Neuron (in vitro differentiated cells): ENCODE data around the gene VGLL4.

Experiments
- H2AFZ ChIP-seq: one replicate; pipeline ENCODE4 v1.6.1; 2013; ENCODE audit warnings: low read depth, mild to moderate bottlenecking, inconsistent platforms, low read length, moderate library complexity
- H3K27me3 ChIP-seq: one replicate; pipeline ENCODE4 v1.6.1; 2013; ENCODE audit warnings: low read length; ENCODE audit not compliant: insufficient read depth
- H3K36me3 ChIP-seq: one replicate; pipeline ENCODE4 v1.6.1; 2013; ENCODE audit warnings: low read length; ENCODE audit not compliant: insufficient read depth
- H3K4me1 ChIP-seq: one replicate; pipeline ENCODE4 v1.6.1; 2013; ENCODE audit warnings: low read length; ENCODE audit not compliant: insufficient read depth
- H3K4me3 ChIP-seq: 2 replicates; pipeline ENCODE4 v1.5.1; 2013; ENCODE audit warnings: mild to moderate bottlenecking, low read length, moderate library complexity
- H3K9me3 ChIP-seq: one replicate; pipeline ENCODE4 v1.6.1; 2013; ENCODE audit warnings: low read length

Gene VGLL4

GRCh38 chr3:11546657-11547302 lies 96.9 kb downstream of the VGLL4 start:
- H3K36me3 ChIP-seq = no peaks in the 10 kb centered on the region
- H3K9me3 ChIP-seq = no peaks in the 10 kb centered on the region
- no peaks in the 10 kb centered on the region for H3K4me1 ChIP-seq
- H2AFZ ChIP-seq = no peak overlapping the region
- H3K27me3 ChIP-seq = no peaks in the 10 kb centered on the region
- H3K4me3 ChIP-seq = no peak overlapping the region

DNA sequence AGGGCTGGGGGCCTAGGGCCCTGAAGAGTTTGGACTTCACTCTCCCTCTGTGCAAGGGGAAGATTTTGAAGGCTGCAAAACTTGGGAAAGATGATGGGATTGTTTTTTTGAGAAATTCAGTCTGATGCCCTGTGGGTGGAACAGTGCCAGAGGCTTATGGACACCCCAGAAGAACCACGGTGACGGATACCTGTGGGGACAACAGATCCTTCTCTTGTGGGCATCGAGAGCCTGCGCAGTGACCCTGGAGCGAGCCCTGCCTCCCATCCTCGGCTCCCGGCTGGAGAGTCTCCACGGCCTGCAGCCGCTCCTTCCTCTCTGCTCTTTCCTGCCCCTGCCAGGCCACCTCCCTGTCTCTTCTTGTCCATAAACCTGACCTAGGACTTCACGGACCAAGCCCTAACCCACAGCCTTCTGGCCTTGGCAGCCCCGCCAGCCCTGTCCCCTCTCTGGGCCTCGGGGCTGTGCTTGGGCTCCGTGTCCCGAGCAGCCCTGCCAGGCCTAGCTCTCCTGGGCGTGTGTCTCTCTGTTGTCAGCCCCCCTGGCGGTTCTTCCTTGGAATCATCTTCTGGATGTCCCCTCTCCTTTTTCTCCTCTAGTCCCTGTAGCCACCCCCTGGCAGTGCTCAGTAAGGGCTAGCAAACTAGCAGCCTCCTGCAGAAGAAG lies 98.4 kb downstream of the VGLL4 start:
- no peak overlapping the region for H3K4me3 ChIP-seq
- no peaks in the 10 kb centered on the region for H3K9me3 ChIP-seq
- no peak overlapping the region for H2AFZ ChIP-seq
- no peaks in the 10 kb centered on the region for H3K36me3 ChIP-seq
- no peaks in the 10 kb centered on the region for H3K27me3 ChIP-seq
- H3K4me1 ChIP-seq = no peaks in the 10 kb centered on the region

- Histone ChIP-seq H3K4me1 (no peaks in the 10 kb centered on the region), H3K27me3 (no peaks in the 10 kb centered on the region), H3K4me3 (no peak overlapping the region), H2AFZ (no peak overlapping the region), H3K9me3 (no peaks in the 10 kb centered on the region), H3K36me3 (no peaks in the 10 kb centered on the region)
These were observed 99.1 kb downstream of the VGLL4 start for GRCh38 chr3:11544412-11545181.

GRCh38 chr3:11543948-11544387 lies 99.7 kb downstream of the VGLL4 start:
- no peaks in the 10 kb centered on the region for H3K27me3 ChIP-seq
- no peak overlapping the region for H3K4me3 ChIP-seq
- no peaks in the 10 kb centered on the region for H3K9me3 ChIP-seq
- H3K36me3 ChIP-seq = no peaks in the 10 kb centered on the region
- no peaks in the 10 kb centered on the region for H3K4me1 ChIP-seq
- H2AFZ ChIP-seq = no peak overlapping the region

DNA sequence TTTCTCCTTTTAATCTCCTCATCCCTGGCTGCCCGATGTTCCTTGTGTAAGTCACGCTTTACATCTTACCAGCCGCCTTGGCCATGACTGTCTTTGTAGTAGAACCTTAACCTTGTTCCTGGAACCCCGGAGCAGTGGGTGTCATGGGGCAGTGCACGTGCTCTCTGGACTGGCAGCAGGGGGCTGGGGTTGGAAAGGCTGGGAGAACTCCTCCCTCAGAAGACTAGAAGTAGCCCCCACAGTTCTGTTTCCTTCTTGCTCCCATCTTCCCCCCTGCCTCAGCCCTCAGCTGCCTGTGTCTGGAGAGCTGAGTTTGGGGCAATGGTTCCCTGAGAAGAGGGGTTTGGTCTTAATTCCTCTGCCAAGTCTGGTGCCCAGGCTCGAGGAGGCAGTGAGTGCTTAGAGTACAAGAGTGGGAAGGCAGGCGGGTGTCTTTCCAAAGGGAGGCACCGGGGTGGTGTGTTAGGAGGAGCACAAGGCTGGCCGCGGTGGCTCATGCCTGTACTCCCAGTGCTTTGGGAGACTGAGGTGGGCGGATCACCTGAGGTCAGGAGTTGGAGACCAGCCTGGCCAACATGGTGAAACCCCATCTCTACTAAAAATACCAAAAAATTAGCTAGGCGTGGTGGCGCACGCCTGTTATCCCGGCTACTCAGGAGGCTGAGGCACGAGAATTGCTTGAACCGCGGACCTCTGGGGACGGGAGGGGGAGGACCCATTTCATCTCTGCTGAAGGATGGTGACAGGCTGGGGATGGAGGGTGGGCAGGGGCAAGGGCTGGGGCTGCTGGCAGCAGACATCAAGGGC lies 100.4 kb downstream of the VGLL4 start:
- no peaks in the 10 kb centered on the region for H3K9me3 ChIP-seq
- no peak overlapping the region for H3K4me3 ChIP-seq
- no peak overlapping the region for H2AFZ ChIP-seq
- no peaks in the 10 kb centered on the region for H3K27me3 ChIP-seq
- H3K36me3 ChIP-seq = no peaks in the 10 kb centered on the region
- no peaks in the 10 kb centered on the region for H3K4me1 ChIP-seq

GRCh38 chr3:11542551-11542950 lies 101.2 kb downstream of the VGLL4 start:
- Histone ChIP-seq H3K36me3 (no peaks in the 10 kb centered on the region), H3K9me3 (peaks cover 2% of the 10 kb centered on the region), H3K4me3 (no peak overlapping the region), H3K27me3 (no peaks in the 10 kb centered on the region), H3K4me1 (no peaks in the 10 kb centered on the region), H2AFZ (no peak overlapping the region)

DNA sequence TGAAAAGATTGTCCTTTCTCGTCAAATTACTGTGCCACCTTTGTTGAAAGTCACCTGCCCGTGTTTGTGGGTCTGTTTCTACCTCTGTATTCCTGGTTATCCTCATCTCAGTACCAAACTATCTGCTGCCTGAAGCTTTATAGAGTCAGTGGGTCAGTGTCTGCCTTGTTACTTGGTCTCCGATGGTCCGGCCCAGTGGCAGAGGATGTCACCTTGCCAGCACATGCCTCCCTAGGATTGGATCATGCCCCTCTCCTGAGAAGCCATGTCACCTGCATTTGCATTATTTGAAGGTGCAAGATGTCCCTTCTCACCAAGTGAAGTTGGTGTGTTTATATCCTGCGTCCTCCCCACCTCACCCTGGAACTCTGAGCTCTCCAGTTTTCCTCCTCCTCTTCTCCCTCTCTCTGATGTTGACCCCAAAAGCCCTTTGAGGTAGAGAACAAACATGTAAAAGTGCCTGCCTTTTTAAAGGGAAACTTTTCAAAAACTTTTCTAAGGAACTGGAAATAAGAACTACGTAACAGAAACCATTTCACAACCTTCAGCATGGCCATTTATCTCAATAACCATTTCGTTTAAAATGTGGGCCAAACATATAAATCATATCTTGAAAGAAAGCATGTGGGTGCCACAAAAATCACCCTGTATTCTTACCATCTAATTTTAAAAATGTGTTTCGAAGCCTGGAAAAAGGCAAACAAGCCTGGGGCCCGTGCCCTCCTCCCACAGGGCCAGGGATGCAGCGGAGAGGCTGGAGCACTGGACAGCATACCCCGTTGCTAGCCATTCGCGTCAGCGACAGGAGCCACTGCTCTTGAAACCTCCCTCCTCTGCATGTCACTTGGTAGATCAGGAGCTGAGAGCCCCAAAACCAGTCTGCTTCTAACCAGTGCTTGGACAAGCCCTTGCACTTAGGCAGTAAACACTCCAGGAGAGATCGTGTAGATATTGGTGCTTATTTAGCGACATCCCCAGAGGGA lies 102.1 kb downstream of the VGLL4 start:
- no peaks in the 10 kb centered on the region for H3K4me1 ChIP-seq
- H3K9me3 ChIP-seq = peaks cover 2% of the 10 kb centered on the region
- H3K4me3 ChIP-seq = no peak overlapping the region
- H2AFZ ChIP-seq = no peak overlapping the region
- H3K27me3 ChIP-seq = no peaks in the 10 kb centered on the region
- no peaks in the 10 kb centered on the region for H3K36me3 ChIP-seq

DNA sequence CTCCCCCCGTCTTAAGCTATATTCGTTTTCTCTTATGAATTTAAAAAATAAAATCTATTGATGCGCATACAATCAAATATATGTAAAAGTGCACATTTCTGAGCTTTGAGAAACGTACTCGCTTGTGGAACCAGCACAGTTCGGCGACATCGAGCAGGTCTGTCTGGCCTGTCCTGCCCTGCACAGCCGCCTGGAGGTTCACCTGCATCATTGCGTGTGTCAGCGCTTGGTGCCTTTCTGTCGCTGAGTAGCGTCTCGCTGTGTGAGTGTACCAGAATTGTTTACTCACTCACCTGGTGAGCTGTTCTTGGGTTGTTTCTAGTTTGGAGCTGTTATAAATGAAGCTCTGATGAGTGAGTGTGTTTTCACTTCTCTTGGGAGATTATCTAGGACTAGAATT lies 104.0 kb downstream of the VGLL4 start:
- no peaks in the 10 kb centered on the region for H3K4me1 ChIP-seq
- H3K9me3 ChIP-seq = peaks cover 2% of the 10 kb centered on the region
- no peaks in the 10 kb centered on the region for H3K27me3 ChIP-seq
- H3K36me3 ChIP-seq = no peaks in the 10 kb centered on the region
- H2AFZ ChIP-seq = no peak overlapping the region
- H3K4me3 ChIP-seq = no peak overlapping the region

DNA sequence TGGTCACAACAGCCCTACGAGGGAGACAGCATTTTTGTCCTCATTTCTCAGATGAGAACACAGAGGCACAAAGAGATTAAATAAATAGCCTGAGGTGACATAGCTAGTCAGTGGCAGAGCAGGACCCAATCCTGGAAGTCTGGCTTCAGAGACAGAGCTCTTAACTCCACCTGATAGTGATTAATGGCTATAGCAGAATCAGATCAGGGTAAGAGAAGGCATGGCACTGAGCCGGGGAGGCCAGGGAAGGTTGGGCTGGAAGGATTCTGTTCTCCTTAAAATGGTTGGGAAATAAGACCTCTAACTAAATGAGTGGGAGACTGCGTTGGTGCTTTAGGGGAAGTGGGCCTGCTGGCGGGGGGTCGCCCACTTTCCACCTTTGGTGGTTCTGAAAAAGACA lies 104.5 kb downstream of the VGLL4 start:
- Histone ChIP-seq H3K9me3 (peaks cover 2% of the 10 kb centered on the region), H3K27me3 (no peaks in the 10 kb centered on the region), H3K4me3 (no peak overlapping the region), H3K4me1 (no peaks in the 10 kb centered on the region), H2AFZ (no peak overlapping the region), H3K36me3 (no peaks in the 10 kb centered on the region)

DNA sequence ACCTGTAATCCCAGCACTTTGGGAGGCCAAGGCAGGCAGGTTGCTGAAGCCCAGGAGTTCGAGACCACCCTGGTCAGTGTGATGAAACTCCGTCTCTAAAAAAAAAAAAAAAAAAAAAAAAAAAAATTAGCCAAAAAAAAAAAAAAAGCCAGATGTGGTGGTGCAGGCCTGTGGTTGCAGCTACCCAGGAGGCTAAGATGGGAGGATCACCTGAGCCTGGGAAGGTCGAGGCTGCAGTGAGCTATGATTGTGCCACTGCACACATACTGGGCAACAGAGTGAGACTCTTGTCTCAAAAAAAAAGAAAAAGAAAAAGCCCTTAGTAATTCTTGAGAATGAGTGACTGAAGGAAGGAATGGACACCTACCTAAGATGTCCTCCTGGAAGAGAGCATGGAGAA lies 105.1 kb downstream of the VGLL4 start:
- no peak overlapping the region for H2AFZ ChIP-seq
- no peaks in the 10 kb centered on the region for H3K36me3 ChIP-seq
- H3K27me3 ChIP-seq = no peaks in the 10 kb centered on the region
- no peak overlapping the region for H3K4me3 ChIP-seq
- H3K4me1 ChIP-seq = no peaks in the 10 kb centered on the region
- H3K9me3 ChIP-seq = peaks cover 2% of the 10 kb centered on the region

- Histone ChIP-seq H3K27me3 (no peaks in the 10 kb centered on the region), H3K4me3 (no peak overlapping the region), H3K4me1 (peaks cover 13% of the 10 kb centered on the region), H3K9me3 (peaks cover 2% of the 10 kb centered on the region), H2AFZ (no peak overlapping the region), H3K36me3 (no peaks in the 10 kb centered on the region)
These were observed 106.6 kb downstream of the VGLL4 start for GRCh38 chr3:11536936-11537612.
